Activated T-helper 2 cell treated with anti-CD3 and anti-CD28 coated beads, Interferon-gamma antibody, Interleukin-2, Interleukin-4, amounts not matched to agents 10 μg/mL and 5 μg/mL and 100 μg/mL, durations not matched to agents 14 hours and 24 hours and 36 hours (primary cell): Measurements from ENCODE around the gene CACNA2D3. TPM values are rescaled to one million over a fixed set of nuclear protein-coding genes. Genes with fewer than 3 reads are reported as not detected.

Experiments used
- DNase-seq: peaks from one replicate; pipeline ENCODE4 v3.0.0; 2021; ENCODE audit warnings: low spot score
- H3K27ac Mint-ChIP-seq: one replicate; pipeline ENCODE4 v1.8.0; 2021; ENCODE audit warnings: mixed read lengths
- H3K27me3 Mint-ChIP-seq: one replicate; pipeline ENCODE4 v1.8.0; 2021; ENCODE audit warnings: low read depth, mixed read lengths
- H3K36me3 Mint-ChIP-seq: one replicate; pipeline ENCODE4 v1.8.0; 2021; ENCODE audit warnings: low read depth, mixed read lengths
- H3K4me1 Mint-ChIP-seq: one replicate; pipeline ENCODE4 v1.8.0; 2021; ENCODE audit warnings: low read depth, mixed read lengths
- H3K4me3 Mint-ChIP-seq: one replicate; pipeline ENCODE4 v1.8.0; 2021; ENCODE audit warnings: low read depth, mild to moderate bottlenecking, moderate library complexity, mixed read lengths
- H3K9me3 Mint-ChIP-seq: one replicate; pipeline ENCODE4 v1.8.0; 2021; ENCODE audit warnings: mixed read lengths
- intact Hi-C: fragments of 100-400 bp; cut with micrococcal nuclease; formaldehyde crosslinking; loops from one replicate; pipeline ENCODE4 v1.15.1; 2023
- total RNA-seq: library from RNA; stranded (reverse); gene quantifications from 2 replicates; pipeline ENCODE4 v1.2.3, GENCODE V29; 2022

Gene CACNA2D3
- total RNA-seq, 1 donor from 2014 or later: not detected

- Mint-ChIP-seq H3K4me3 (no peak overlapping the region), H3K4me1 (no peaks in the 10 kb centered on the region), H3K27me3 (no peaks in the 10 kb centered on the region), H3K9me3 (no peaks in the 10 kb centered on the region), H3K36me3 (no peaks in the 10 kb centered on the region), H3K27ac (no peak overlapping the region)
- intact Hi-C loops: no loop called here
- DNase-seq: no peak
These were observed 541.2 kb downstream of the CACNA2D3 start for GRCh38 chr3:54663501-54664011.

GRCh38 chr3:54665016-54665600 lies 542.8 kb downstream of the CACNA2D3 start:
- intact Hi-C loops: no loop called here
- Mint-ChIP-seq H3K27ac (no peak overlapping the region), H3K27me3 (no peaks in the 10 kb centered on the region), H3K36me3 (no peaks in the 10 kb centered on the region), H3K9me3 (no peaks in the 10 kb centered on the region), H3K4me3 (no peak overlapping the region), H3K4me1 (no peaks in the 10 kb centered on the region)
- no peak for DNase-seq

GRCh38 chr3:54668236-54668635 lies 545.9 kb downstream of the CACNA2D3 start:
- H3K27ac Mint-ChIP-seq: no peak overlapping the region
- DNase-seq: no peak
- H3K4me1 Mint-ChIP-seq: no peaks in the 10 kb centered on the region
- H3K36me3 Mint-ChIP-seq: no peaks in the 10 kb centered on the region
- intact Hi-C loops: no loop called here
- no peaks in the 10 kb centered on the region for H3K9me3 Mint-ChIP-seq
- H3K27me3 Mint-ChIP-seq: no peaks in the 10 kb centered on the region
- no peak overlapping the region for H3K4me3 Mint-ChIP-seq

- no peak for DNase-seq
- H3K27ac Mint-ChIP-seq: no peak overlapping the region
- H3K4me1 Mint-ChIP-seq: no peaks in the 10 kb centered on the region
- no peaks in the 10 kb centered on the region for H3K27me3 Mint-ChIP-seq
- no peaks in the 10 kb centered on the region for H3K36me3 Mint-ChIP-seq
- H3K4me3 Mint-ChIP-seq: no peak overlapping the region
- intact Hi-C loops: no loop called here
- no peaks in the 10 kb centered on the region for H3K9me3 Mint-ChIP-seq
These were observed 548.0 kb downstream of the CACNA2D3 start for GRCh38 chr3:54670201-54671000.

- no peaks in the 10 kb centered on the region for H3K36me3 Mint-ChIP-seq
- no peak overlapping the region for H3K4me3 Mint-ChIP-seq
- intact Hi-C loops: no loop called here
- no peak for DNase-seq
- H3K27ac Mint-ChIP-seq: no peak overlapping the region
- H3K27me3 Mint-ChIP-seq: no peaks in the 10 kb centered on the region
- H3K9me3 Mint-ChIP-seq: no peaks in the 10 kb centered on the region
- H3K4me1 Mint-ChIP-seq: no peaks in the 10 kb centered on the region
These were observed 549.2 kb downstream of the CACNA2D3 start for GRCh38 chr3:54671511-54671910.

- Mint-ChIP-seq H3K4me3 (no peak overlapping the region), H3K36me3 (no peaks in the 10 kb centered on the region), H3K4me1 (no peaks in the 10 kb centered on the region), H3K27ac (no peak overlapping the region), H3K9me3 (peaks cover 3% of the 10 kb centered on the region), H3K27me3 (no peaks in the 10 kb centered on the region)
- intact Hi-C loops: no loop called here
- DNase-seq: no peak
These were observed 553.7 kb downstream of the CACNA2D3 start for GRCh38 chr3:54676087-54676486.

GRCh38 chr3:54681706-54682105 lies 559.4 kb downstream of the CACNA2D3 start:
- DNase-seq: no peak
- Mint-ChIP-seq H3K27ac (no peak overlapping the region), H3K27me3 (no peaks in the 10 kb centered on the region), H3K4me3 (no peak overlapping the region), H3K4me1 (no peaks in the 10 kb centered on the region), H3K9me3 (peaks cover 3% of the 10 kb centered on the region), H3K36me3 (no peaks in the 10 kb centered on the region)
- intact Hi-C loops: no loop called here

- no peak for DNase-seq
- no peaks in the 10 kb centered on the region for H3K36me3 Mint-ChIP-seq
- H3K4me3 Mint-ChIP-seq: no peak overlapping the region
- H3K27ac Mint-ChIP-seq: no peak overlapping the region
- intact Hi-C loops: no loop called here
- no peaks in the 10 kb centered on the region for H3K27me3 Mint-ChIP-seq
- no peaks in the 10 kb centered on the region for H3K4me1 Mint-ChIP-seq
- H3K9me3 Mint-ChIP-seq: no peaks in the 10 kb centered on the region
These were observed 562.9 kb downstream of the CACNA2D3 start for GRCh38 chr3:54685213-54685612.

- H3K27ac Mint-ChIP-seq: no peak overlapping the region
- intact Hi-C loops: no loop called here
- no peaks in the 10 kb centered on the region for H3K4me1 Mint-ChIP-seq
These were observed 569.0 kb downstream of the CACNA2D3 start for GRCh38 chr3:54691289-54691771.

GRCh38 chr3:54696313-54696712 lies 574.0 kb downstream of the CACNA2D3 start:
- intact Hi-C loops: no loop called here
- H3K4me1 Mint-ChIP-seq: no peaks in the 10 kb centered on the region

More at GRCh38 chr3:54691289-54691771, 569.0 kb downstream of the CACNA2D3 start:
- no peak for DNase-seq
- Mint-ChIP-seq H3K9me3 (no peaks in the 10 kb centered on the region), H3K4me3 (no peak overlapping the region), H3K27me3 (no peaks in the 10 kb centered on the region), H3K36me3 (no peaks in the 10 kb centered on the region)

GRCh38 chr3:54698054-54698453 lies 575.7 kb downstream of the CACNA2D3 start:
- H3K27me3 Mint-ChIP-seq: no peaks in the 10 kb centered on the region

More at GRCh38 chr3:54696313-54696712, 574.0 kb downstream of the CACNA2D3 start:
- no peaks in the 10 kb centered on the region for H3K27me3 Mint-ChIP-seq
- H3K9me3 Mint-ChIP-seq: no peaks in the 10 kb centered on the region
- no peaks in the 10 kb centered on the region for H3K36me3 Mint-ChIP-seq
- no peak for DNase-seq
- H3K4me3 Mint-ChIP-seq: no peak overlapping the region
- H3K27ac Mint-ChIP-seq: no peak overlapping the region

GRCh38 chr3:54703923-54704322 lies 581.6 kb downstream of the CACNA2D3 start:
- Mint-ChIP-seq H3K4me1 (no peaks in the 10 kb centered on the region), H3K27me3 (no peaks in the 10 kb centered on the region), H3K9me3 (no peaks in the 10 kb centered on the region), H3K27ac (no peak overlapping the region), H3K36me3 (no peaks in the 10 kb centered on the region), H3K4me3 (no peak overlapping the region)
- no peak for DNase-seq
- intact Hi-C loops: no loop called here

More at GRCh38 chr3:54698054-54698453, 575.7 kb downstream of the CACNA2D3 start:
- H3K36me3 Mint-ChIP-seq: no peaks in the 10 kb centered on the region
- no peak overlapping the region for H3K4me3 Mint-ChIP-seq
- H3K9me3 Mint-ChIP-seq: no peaks in the 10 kb centered on the region
- no peaks in the 10 kb centered on the region for H3K4me1 Mint-ChIP-seq
- intact Hi-C loops: no loop called here
- no peak overlapping the region for H3K27ac Mint-ChIP-seq
- no peak for DNase-seq

- no peak for DNase-seq
- no peaks in the 10 kb centered on the region for H3K4me1 Mint-ChIP-seq
- no peaks in the 10 kb centered on the region for H3K36me3 Mint-ChIP-seq
- intact Hi-C loops: no loop called here
- H3K27ac Mint-ChIP-seq: no peak overlapping the region
- H3K4me3 Mint-ChIP-seq: no peak overlapping the region
- H3K9me3 Mint-ChIP-seq: no peaks in the 10 kb centered on the region
- H3K27me3 Mint-ChIP-seq: no peaks in the 10 kb centered on the region
These were observed 583.4 kb downstream of the CACNA2D3 start for GRCh38 chr3:54705730-54706129.
